OCI-LY3 (cell line): Measurements from ENCODE around the gene CLPSL2.

Experiments
- H2AFZ ChIP-seq: fragments of 200-600, 300-600 bp; shearing (Covaris generic); 2 replicates; pipeline ENCODE4 v1.6.0; 2014; ENCODE audit warnings: antibody characterized with exemption, low read depth, low read length
- H3K27ac ChIP-seq: fragments of 200-600, 300-600 bp; sonication (generic); 2 replicates; pipeline ENCODE4 v1.5.1; 2014; ENCODE audit warnings: mild to moderate bottlenecking, low read length, moderate library complexity, mixed read lengths
- H3K27me3 ChIP-seq: fragments of 200-600, 300-600 bp; sonication (generic); 2 replicates; pipeline ENCODE4 v1.6.1; 2014; ENCODE audit warnings: low read depth, low read length, mixed read lengths
- H3K36me3 ChIP-seq: fragments of 200-600, 300-600 bp; sonication (generic); replicated peaks from 2 replicates; pipeline ENCODE3; 2014; ENCODE audit warnings: low read depth, low read length, mixed read lengths
- H3K4me1 ChIP-seq: fragments of 300-600, 200-600 bp; sonication (generic); 2 replicates; pipeline ENCODE4 v1.6.1; 2014; ENCODE audit warnings: low read length, mixed read lengths
- H3K4me2 ChIP-seq: fragments of 200-600, 300-600 bp; sonication (generic); 2 replicates; pipeline ENCODE4 v1.6.1; 2014; ENCODE audit warnings: low read length, mixed read lengths
- H3K4me3 ChIP-seq: fragments of 300-600, 200-600 bp; sonication (generic); 2 replicates; pipeline ENCODE4 v1.5.1; 2014; ENCODE audit warnings: antibody characterized with exemption, mild to moderate bottlenecking, low read length, moderate library complexity
- H3K79me2 ChIP-seq: fragments of 300-600, 200-600 bp; shearing (Covaris generic); 2 replicates; pipeline ENCODE4 v1.6.1; 2014; ENCODE audit warnings: mild to moderate bottlenecking, low read length, mixed read lengths
- H3K9ac ChIP-seq: fragments of 300-600, 200-600 bp; shearing (Covaris generic); 2 replicates; pipeline ENCODE4 v1.6.0; 2014; ENCODE audit warnings: mild to moderate bottlenecking, low read length, moderate library complexity
- H3K9me3 ChIP-seq: fragments of 200-600, 300-600 bp; shearing (Covaris generic); 2 replicates; pipeline ENCODE4 v1.6.1; 2014; ENCODE audit warnings: low read length, mixed read lengths; ENCODE audit not compliant: insufficient read depth
- H4K20me1 ChIP-seq: fragments of 200-600, 300-600 bp; sonication (generic); 2 replicates; pipeline ENCODE4 v1.6.1; 2016; ENCODE audit warnings: low read length, mixed read lengths; ENCODE audit not compliant: insufficient read depth
- EZH2phosphoT487 ChIP-seq: fragments of 200-600 bp; shearing (Covaris generic); IDR thresholded peaks from 2 replicates; pipeline ENCODE4 v1.6.1; 2018; ENCODE audit warnings: antibody characterized with exemption, mixed run types, low read depth
- TF ChIP-seq, protein P1 (sequence below): fragments of 200-600, 300-600 bp; sonication (generic); IDR thresholded peaks from 2 replicates; pipeline ENCODE4 v1.5.1; 2014; ENCODE audit warnings: antibody characterized with exemption, low read length, low read depth

Gene CLPSL2

GRCh38 chr6:35782424-35782823 lies 6.0 kb downstream of the CLPSL2 start:
- TF ChIP-seq, protein P1, sequence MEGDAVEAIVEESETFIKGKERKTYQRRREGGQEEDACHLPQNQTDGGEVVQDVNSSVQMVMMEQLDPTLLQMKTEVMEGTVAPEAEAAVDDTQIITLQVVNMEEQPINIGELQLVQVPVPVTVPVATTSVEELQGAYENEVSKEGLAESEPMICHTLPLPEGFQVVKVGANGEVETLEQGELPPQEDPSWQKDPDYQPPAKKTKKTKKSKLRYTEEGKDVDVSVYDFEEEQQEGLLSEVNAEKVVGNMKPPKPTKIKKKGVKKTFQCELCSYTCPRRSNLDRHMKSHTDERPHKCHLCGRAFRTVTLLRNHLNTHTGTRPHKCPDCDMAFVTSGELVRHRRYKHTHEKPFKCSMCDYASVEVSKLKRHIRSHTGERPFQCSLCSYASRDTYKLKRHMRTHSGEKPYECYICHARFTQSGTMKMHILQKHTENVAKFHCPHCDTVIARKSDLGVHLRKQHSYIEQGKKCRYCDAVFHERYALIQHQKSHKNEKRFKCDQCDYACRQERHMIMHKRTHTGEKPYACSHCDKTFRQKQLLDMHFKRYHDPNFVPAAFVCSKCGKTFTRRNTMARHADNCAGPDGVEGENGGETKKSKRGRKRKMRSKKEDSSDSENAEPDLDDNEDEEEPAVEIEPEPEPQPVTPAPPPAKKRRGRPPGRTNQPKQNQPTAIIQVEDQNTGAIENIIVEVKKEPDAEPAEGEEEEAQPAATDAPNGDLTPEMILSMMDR, result no peak
- TF ChIP-seq EZH2phosphoT487, result no peak
- no peak overlapping the region for H3K27ac ChIP-seq

DNA sequence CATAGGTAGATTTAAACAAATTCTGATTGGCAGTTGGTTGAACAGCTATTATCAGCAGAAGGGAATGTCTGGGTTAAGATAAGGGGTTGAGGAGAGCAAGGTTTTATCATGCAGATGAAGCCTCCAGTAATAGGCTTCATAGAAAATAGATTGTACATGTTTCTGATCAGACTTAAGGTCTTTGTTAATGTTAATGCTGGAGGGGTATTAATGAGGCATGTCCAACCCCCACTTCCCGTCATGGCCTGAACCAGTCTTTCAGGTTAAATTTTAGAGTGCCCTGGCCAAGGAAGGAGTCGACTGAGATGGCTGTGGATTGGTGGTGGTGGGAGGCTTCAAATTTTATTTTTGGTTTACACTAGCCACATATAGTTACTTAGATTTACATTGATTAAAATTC lies 7.8 kb downstream of the CLPSL2 start:
- no peaks in the 10 kb centered on the region for H3K4me1 ChIP-seq
- no peak overlapping the region for H2AFZ ChIP-seq
- no peaks in the 10 kb centered on the region for H4K20me1 ChIP-seq
- no peak overlapping the region for H3K27ac ChIP-seq
- H3K27me3 ChIP-seq, result peaks cover 22% of the 10 kb centered on the region
- no peaks in the 10 kb centered on the region for H3K9me3 ChIP-seq
- no peak overlapping the region for H3K9ac ChIP-seq
- no peaks in the 10 kb centered on the region for H3K79me2 ChIP-seq
- no peaks in the 10 kb centered on the region for H3K36me3 ChIP-seq
- no peak overlapping the region for H3K4me2 ChIP-seq
- no peak overlapping the region for H3K4me3 ChIP-seq
- no peak for TF ChIP-seq EZH2phosphoT487

More at GRCh38 chr6:35782424-35782823, 6.0 kb downstream of the CLPSL2 start:
- H3K9me3 ChIP-seq, result no peaks in the 10 kb centered on the region
- H3K27me3 ChIP-seq, result peaks cover 6% of the 10 kb centered on the region; the same call in 1 of the 2 replicates
- H3K79me2 ChIP-seq, result no peaks in the 10 kb centered on the region
- no peak overlapping the region for H3K4me2 ChIP-seq
- H3K4me3 ChIP-seq, result no peak overlapping the region
- H3K9ac ChIP-seq, result no peak overlapping the region
- no peaks in the 10 kb centered on the region for H3K36me3 ChIP-seq
- H2AFZ ChIP-seq, result no peak overlapping the region
- H3K4me1 ChIP-seq, result no peaks in the 10 kb centered on the region
- no peaks in the 10 kb centered on the region for H4K20me1 ChIP-seq

- no peaks in the 10 kb centered on the region for H3K36me3 ChIP-seq
- H3K27me3 ChIP-seq, result peaks cover 41% of the 10 kb centered on the region
- H3K4me3 ChIP-seq, result no peak overlapping the region
- TF ChIP-seq, protein P1, result no peak
- TF ChIP-seq EZH2phosphoT487, result no peak
- H3K4me2 ChIP-seq, result no peak overlapping the region
- no peaks in the 10 kb centered on the region for H4K20me1 ChIP-seq
- H3K4me1 ChIP-seq, result no peaks in the 10 kb centered on the region
- no peaks in the 10 kb centered on the region for H3K79me2 ChIP-seq
- no peak overlapping the region for H2AFZ ChIP-seq
- no peak overlapping the region for H3K27ac ChIP-seq
- no peak overlapping the region for H3K9ac ChIP-seq
- H3K9me3 ChIP-seq, result no peaks in the 10 kb centered on the region
These were observed 9.9 kb downstream of the CLPSL2 start for GRCh38 chr6:35786272-35786671.

DNA sequence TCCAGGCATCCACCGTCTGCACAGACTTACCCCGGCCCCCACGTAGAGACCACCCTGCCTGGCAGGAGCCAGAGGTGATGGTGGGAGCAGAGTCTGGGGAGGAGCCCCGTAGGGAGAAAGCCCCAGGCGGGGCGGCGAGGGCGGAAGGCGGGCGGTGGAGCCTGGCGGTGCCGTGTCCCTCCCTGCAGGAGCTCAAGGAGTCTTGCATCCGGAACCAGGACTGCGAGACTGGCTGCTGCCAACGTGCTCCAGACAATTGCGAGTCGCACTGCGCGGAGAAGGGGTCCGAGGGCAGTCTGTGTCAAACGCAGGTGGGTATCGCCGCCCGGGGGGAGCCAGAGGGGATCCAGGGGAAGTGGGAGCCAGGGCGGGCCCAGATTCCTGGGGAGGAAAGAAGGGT lies 10.4 kb downstream of the CLPSL2 start:
- H3K4me1 ChIP-seq, result no peaks in the 10 kb centered on the region
- H3K36me3 ChIP-seq, result no peaks in the 10 kb centered on the region
- no peak overlapping the region for H3K4me2 ChIP-seq

More for the DNA sequence above, 10.4 kb downstream of the CLPSL2 start:
- no peak overlapping the region for H2AFZ ChIP-seq
- no peaks in the 10 kb centered on the region for H3K9me3 ChIP-seq
- H3K4me3 ChIP-seq, result no peak overlapping the region
- H3K79me2 ChIP-seq, result no peaks in the 10 kb centered on the region
- no peaks in the 10 kb centered on the region for H4K20me1 ChIP-seq
- H3K9ac ChIP-seq, result no peak overlapping the region
- TF ChIP-seq, protein P1, result no peak
- TF ChIP-seq EZH2phosphoT487, result no peak
- peaks cover 41% of the 10 kb centered on the region for H3K27me3 ChIP-seq
- H3K27ac ChIP-seq, result no peak overlapping the region
